ENCODE results near the gene MELTF. TPM values are rescaled to one million over a fixed set of nuclear protein-coding genes. Genes with fewer than 3 reads are reported as not detected.

MELTF gene
- total and polyA plus RNA-seq, 2 of the 13 experiments (the other 11 are each of a cell fraction or from before 2014, with no cell fraction given), result 3.2 to 7.5 TPM

DNA sequence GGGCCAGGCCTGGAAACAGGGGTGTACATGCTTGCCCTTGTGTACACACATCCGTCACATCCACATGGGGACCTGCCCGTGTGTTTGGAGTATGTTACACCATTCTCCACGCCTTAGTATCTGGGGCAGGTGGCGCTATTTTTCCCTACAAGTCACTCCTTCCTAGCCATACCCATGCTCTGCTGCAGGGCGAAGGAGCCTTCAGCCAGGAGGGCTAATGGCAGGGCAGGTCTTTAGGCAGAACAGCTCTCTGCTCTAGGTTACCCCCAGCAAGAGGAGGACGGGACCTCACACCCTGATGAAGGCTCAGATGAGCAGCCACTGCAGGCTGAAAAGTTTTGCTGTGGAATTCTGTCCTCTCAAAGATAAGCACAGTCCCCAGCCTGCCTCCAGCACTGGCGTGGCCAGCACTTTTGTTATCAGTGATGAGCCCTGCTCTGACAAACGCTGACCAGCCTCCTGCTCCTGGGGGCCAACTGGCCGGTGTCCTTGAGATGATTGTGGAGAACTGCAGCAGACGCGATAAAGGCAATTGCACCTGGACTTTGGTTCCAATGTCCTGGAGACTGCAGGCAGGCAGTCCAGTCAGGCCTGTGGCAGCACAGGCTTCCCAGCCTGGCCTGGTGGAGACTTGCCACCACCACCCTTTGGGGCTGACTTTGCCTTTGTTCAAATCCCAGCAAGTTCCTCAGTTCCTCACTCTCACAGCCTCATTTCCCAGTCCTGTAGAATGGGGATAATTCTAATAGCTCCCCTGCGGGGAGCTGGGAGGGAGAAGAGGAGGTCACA lies 41.2 kb downstream of the MELTF start (continued):
- TF ChIP-seq, protein P1, sequence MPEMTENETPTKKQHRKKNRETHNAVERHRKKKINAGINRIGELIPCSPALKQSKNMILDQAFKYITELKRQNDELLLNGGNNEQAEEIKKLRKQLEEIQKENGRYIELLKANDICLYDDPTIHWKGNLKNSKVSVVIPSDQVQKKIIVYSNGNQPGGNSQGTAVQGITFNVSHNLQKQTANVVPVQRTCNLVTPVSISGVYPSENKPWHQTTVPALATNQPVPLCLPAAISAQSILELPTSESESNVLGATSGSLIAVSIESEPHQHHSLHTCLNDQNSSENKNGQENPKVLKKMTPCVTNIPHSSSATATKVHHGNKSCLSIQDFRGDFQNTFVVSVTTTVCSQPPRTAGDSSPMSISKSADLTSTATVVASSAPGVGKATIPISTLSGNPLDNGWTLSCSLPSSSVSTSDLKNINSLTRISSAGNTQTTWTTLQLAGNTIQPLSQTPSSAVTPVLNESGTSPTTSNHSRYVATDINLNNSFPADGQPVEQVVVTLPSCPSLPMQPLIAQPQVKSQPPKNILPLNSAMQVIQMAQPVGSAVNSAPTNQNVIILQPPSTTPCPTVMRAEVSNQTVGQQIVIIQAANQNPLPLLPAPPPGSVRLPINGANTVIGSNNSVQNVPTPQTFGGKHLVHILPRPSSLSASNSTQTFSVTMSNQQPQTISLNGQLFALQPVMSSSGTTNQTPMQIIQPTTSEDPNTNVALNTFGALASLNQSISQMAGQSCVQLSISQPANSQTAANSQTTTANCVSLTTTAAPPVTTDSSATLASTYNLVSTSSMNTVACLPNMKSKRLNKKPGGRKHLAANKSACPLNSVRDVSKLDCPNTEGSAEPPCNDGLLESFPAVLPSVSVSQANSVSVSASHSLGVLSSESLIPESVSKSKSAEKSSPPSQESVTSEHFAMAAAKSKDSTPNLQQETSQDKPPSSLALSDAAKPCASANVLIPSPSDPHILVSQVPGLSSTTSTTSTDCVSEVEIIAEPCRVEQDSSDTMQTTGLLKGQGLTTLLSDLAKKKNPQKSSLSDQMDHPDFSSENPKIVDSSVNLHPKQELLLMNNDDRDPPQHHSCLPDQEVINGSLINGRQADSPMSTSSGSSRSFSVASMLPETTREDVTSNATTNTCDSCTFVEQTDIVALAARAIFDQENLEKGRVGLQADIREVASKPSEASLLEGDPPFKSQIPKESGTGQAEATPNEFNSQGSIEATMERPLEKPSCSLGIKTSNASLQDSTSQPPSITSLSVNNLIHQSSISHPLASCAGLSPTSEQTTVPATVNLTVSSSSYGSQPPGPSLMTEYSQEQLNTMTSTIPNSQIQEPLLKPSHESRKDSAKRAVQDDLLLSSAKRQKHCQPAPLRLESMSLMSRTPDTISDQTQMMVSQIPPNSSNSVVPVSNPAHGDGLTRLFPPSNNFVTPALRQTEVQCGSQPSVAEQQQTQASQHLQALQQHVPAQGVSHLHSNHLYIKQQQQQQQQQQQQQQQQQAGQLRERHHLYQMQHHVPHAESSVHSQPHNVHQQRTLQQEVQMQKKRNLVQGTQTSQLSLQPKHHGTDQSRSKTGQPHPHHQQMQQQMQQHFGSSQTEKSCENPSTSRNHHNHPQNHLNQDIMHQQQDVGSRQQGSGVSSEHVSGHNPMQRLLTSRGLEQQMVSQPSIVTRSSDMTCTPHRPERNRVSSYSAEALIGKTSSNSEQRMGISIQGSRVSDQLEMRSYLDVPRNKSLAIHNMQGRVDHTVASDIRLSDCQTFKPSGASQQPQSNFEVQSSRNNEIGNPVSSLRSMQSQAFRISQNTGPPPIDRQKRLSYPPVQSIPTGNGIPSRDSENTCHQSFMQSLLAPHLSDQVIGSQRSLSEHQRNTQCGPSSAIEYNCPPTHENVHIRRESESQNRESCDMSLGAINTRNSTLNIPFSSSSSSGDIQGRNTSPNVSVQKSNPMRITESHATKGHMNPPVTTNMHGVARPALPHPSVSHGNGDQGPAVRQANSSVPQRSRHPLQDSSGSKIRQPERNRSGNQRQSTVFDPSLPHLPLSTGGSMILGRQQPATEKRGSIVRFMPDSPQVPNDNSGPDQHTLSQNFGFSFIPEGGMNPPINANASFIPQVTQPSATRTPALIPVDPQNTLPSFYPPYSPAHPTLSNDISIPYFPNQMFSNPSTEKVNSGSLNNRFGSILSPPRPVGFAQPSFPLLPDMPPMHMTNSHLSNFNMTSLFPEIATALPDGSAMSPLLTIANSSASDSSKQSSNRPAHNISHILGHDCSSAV (CRISPR knock-in tag; IDR thresholded peaks at IDR 0.05; ENCODE audit: borderline replicate concordance), result no peak
- TF ChIP-seq ZNF556 (CRISPR knock-in tag; IDR thresholded peaks at IDR 0.05; ENCODE audit: borderline replicate concordance), result no peak
- no peak for TF ChIP-seq AGO2 (optimal IDR thresholded peaks at IDR 0.05; ENCODE audit: low read depth, low read length)
- TF ChIP-seq NONO (IDR thresholded peaks at IDR 0.05), result no peak
- peak; percentile 61; the same call in 1 of the 2 replicates for TF ChIP-seq NONO (CRISPR knock-in tag; conservative IDR thresholded peaks at IDR 0.05)
- no peak for TF ChIP-seq TARDBP (CRISPR knock-in tag; IDR thresholded peaks at IDR 0.05)
- no peak for TF ChIP-seq NPAS2 (CRISPR knock-in tag; IDR thresholded peaks at IDR 0.05; ENCODE audit: borderline replicate concordance)
- no peak for TF ChIP-seq GPN1 (CRISPR knock-in tag; IDR thresholded peaks at IDR 0.05; ENCODE audit: borderline replicate concordance)
- TF ChIP-seq EED (CRISPR knock-in tag; IDR thresholded peaks at IDR 0.05), result no peak
- no peak for TF ChIP-seq ZNF12 (CRISPR knock-in tag; IDR thresholded peaks at IDR 0.05)
- no peak for TF ChIP-seq SIN3B (IDR thresholded peaks at IDR 0.05; ENCODE audit: low read length)
- no peak for TF ChIP-seq FOSL1 (CRISPR knock-in tag; IDR thresholded peaks at IDR 0.05; ENCODE audit: borderline replicate concordance)
- peak; percentile 31; the same call in 1 of the 2 replicates for TF ChIP-seq ZNF121 (CRISPR knock-in tag; IDR thresholded peaks at IDR 0.05)
- no peak for TF ChIP-seq CENPT (CRISPR knock-in tag; IDR thresholded peaks at IDR 0.05; ENCODE audit: low read depth)
- TF ChIP-seq, protein P2, sequence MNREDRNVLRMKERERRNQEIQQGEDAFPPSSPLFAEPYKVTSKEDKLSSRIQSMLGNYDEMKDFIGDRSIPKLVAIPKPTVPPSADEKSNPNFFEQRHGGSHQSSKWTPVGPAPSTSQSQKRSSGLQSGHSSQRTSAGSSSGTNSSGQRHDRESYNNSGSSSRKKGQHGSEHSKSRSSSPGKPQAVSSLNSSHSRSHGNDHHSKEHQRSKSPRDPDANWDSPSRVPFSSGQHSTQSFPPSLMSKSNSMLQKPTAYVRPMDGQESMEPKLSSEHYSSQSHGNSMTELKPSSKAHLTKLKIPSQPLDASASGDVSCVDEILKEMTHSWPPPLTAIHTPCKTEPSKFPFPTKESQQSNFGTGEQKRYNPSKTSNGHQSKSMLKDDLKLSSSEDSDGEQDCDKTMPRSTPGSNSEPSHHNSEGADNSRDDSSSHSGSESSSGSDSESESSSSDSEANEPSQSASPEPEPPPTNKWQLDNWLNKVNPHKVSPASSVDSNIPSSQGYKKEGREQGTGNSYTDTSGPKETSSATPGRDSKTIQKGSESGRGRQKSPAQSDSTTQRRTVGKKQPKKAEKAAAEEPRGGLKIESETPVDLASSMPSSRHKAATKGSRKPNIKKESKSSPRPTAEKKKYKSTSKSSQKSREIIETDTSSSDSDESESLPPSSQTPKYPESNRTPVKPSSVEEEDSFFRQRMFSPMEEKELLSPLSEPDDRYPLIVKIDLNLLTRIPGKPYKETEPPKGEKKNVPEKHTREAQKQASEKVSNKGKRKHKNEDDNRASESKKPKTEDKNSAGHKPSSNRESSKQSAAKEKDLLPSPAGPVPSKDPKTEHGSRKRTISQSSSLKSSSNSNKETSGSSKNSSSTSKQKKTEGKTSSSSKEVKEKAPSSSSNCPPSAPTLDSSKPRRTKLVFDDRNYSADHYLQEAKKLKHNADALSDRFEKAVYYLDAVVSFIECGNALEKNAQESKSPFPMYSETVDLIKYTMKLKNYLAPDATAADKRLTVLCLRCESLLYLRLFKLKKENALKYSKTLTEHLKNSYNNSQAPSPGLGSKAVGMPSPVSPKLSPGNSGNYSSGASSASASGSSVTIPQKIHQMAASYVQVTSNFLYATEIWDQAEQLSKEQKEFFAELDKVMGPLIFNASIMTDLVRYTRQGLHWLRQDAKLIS (CRISPR knock-in tag; IDR thresholded peaks at IDR 0.05), result no peak
- TF ChIP-seq CHCHD3 (CRISPR knock-in tag; IDR thresholded peaks at IDR 0.05), result no peak
- peak; percentile 54; the same call in 1 of the 2 replicates for TF ChIP-seq ESRRA (CRISPR knock-in tag; IDR thresholded peaks at IDR 0.05; ENCODE audit: low read depth)
- 0 out of 2 replicates have a peak, but pooled peaks have one; percentile 60 for TF ChIP-seq TP53 (CRISPR knock-in tag; conservative IDR thresholded peaks at IDR 0.05)

Data from HepG2 (cell line).